HFF-Myc (cell line): ENCODE data around the gene MBP.

Source experiments
- DNase-seq: peaks from one replicate; pipeline ENCODE4 v3.0.0-alpha.2; 2011; ENCODE audit warnings: low read depth; ENCODE audit errors: extremely low read depth
- H3K4me3 ChIP-seq: replicated peaks from 2 replicates; pipeline ENCODE4 v1.5.1; 2011; ENCODE audit warnings: low read depth, mild to moderate bottlenecking, control low read depth, low read length
- CTCF ChIP-seq: IDR thresholded peaks from 2 replicates; pipeline ENCODE4 v1.5.1; 2012; ENCODE audit warnings: mild to moderate bottlenecking, low read depth, low read length, control low read depth; ENCODE audit errors: missing control alignments

Gene MBP

GRCh38 chr18:77008576-77009315 is 123.8 kb downstream of the MBP start:
- no peak for TF ChIP-seq CTCF
- DNase-seq = no peak
- no peak overlapping the region for H3K4me3 ChIP-seq

DNA sequence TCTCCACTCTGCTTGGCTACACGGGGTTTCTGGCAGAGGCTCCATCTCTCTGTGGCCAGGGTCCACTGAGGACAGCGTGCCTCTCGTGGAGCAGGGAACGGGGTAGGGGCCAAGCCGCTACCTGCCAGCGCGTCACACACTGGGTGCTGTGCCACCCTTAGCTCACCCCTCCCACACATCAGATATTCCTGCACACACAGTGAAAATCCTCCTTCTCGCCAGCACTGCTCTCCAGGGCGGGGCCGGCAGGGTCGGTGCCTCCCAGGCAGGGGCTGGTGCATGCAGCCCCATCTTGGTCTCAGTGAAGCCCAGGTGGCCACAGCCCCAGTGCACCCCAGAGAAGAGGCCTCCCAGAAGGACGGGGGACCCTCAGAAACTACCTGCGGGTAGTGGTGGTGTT is 124.6 kb downstream of the MBP start:
- H3K4me3 ChIP-seq = no peak overlapping the region
- TF ChIP-seq CTCF = no peak
- no peak for DNase-seq

DNA sequence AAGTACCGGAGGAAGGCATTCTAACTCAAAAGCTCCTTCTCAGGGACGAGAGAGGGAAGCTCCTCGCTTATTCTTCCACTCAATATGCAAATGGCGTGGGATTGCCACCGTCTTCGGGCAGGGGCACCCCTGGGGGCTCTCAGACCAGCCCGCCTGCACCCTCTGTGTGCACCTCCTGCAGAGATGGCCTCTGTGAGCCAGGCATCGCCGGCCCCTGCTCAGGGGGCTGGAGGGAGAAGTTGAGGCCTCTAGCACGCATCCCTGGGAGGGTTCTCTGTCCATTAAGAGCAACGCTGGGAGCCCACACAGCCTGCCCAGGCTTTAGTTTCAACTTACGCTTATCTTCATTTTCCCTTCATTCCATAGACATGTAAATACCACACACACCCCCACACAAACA is 125.3 kb downstream of the MBP start:
- H3K4me3 ChIP-seq = no peak overlapping the region
- DNase-seq = no peak
- no peak for TF ChIP-seq CTCF

DNA sequence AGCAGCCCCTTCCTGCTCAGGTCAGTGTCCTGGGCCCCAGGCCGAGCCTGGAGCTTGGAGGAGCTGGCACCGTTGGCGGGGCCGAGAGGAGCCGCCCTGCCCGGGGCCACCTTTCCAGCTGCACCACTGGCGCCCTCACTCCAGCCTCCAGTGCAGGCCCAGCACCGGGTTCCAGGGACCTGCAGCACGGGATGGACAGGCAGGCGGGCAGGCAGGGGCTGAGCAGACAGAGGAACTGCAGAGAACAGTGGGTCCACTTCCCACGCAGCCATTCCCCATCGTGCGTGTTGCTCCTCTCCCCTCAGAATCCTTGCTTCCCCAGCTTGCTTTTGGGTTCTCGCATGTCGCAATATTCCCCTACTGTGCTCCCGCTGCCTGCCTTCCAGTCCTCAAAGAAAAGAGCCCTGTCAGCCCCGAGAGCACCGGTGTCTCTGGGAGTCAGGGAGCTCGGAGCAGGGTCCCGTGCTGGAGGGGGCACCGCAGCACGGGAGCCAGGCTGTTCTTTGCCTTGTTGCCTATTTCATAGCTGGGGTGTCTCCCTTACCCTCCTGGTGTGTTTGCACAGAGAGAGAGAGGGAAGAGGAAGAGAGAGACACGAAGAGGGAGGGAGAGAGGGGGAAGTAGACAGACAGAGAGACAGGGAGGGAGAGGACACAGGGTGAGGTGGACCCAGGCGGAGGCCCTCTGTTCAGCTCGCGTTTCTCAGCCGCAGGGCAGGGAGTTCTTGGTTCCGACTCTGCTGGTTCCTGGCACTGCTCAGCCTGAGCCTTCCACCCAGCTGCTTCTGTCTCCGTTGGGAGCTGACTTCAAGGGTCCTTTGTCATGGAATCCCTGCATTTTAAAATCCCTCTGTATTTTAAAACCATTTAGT is 126.0 kb downstream of the MBP start:
- TF ChIP-seq CTCF = no peak
- no peak for DNase-seq
- H3K4me3 ChIP-seq = no peak overlapping the region

DNA sequence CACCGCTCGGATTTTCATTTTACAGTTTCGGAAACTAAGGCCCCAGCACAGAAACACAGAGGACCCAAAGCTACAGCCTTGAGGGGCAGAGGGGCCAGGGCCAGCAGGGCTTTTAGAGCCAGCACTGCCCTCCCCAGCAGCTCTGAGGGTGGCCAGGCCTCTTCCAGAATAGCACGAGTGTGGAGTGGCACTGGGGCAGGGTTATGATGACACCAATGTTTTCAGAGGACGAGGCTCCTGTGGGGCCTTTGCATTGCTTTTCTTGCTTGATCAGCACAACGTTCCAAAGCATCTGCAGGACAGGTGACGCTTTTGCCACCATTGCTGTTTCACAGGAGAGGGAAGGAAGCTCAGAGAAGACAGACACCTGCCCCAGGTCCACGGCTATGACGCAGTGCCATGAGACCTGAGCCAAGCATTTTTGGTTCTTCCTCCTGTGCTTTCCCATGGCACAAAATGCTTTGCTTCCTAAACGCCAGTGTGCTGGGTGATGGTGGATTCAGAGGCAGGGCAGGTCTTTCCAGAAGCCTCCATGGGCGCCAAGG is 126.9 kb downstream of the MBP start:
- no peak overlapping the region for H3K4me3 ChIP-seq
- no peak for DNase-seq
- TF ChIP-seq CTCF = no peak

DNA sequence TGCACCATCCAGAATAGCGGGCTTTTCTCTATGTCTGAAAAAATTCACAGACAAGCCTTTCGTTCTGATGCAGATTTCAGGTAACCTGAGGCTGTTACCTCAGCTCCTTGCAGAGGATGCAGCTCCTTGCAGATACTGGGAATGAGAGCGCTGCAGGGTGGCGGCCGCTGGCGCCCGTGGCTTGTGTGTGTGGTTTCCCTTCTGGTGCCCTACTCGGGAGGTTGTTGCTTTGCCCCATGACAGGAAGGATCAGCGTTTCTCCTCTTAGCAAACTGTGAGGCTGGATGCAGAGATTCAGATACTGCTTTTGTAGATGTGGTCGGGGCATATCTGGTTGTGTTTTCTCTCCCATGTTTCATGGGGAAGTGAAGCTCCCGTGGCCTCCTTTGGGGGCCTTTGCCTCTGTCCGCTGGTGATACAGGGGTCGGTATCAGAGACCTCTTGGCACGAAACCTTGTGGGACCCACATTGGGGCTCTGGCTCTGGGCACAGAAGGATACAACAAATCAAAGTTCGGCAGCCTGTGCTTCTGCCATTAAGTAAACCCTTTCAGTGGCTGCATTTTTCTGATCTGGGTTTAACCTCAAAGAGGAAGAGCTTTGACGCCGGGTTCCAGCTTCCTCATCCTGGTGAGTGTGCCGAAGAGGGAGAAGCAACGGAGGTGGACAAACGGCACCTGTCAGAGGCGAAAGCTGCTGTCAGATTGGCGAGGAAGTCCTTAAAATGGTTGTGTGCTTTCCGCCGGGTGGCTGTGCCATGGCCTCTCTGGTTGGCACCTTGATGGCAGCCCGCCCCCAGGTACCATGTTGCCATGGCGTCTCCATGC is 127.8 kb downstream of the MBP start:
- DNase-seq = no peak
- TF ChIP-seq CTCF = no peak
- no peak overlapping the region for H3K4me3 ChIP-seq
